Endodermal cell (in vitro differentiated cells): ENCODE results near the gene CLN3. TPM values are rescaled to one million over a fixed set of nuclear protein-coding genes. Genes with fewer than 3 reads are reported as not detected.
A peak's percentile ranks its signal among the peaks of the same experiment; 100 is the strongest.
"Not testable (repeated sequence)": the region's sequence is repeated elsewhere in the genome, so short reads cannot be mapped to it uniquely, and the experiment has no call there.

Experiments used
- DNase-seq: peaks from one replicate; pipeline ENCODE4 v3.0.0-alpha.2; 2017
- H3K27ac ChIP-seq: 2 replicates; pipeline ENCODE4 v1.5.1; 2013; ENCODE audit warnings: mild to moderate bottlenecking, low read depth, low read length, moderate library complexity
- H3K27me3 ChIP-seq: 2 replicates; pipeline ENCODE4 v1.6.1; 2013; ENCODE audit warnings: mild to moderate bottlenecking, low read length, moderate library complexity; ENCODE audit not compliant: insufficient read depth, control insufficient read depth, poor library complexity, severe bottlenecking
- H3K36me3 ChIP-seq: 2 replicates; pipeline ENCODE4 v1.7.0; 2013; ENCODE audit warnings: mild to moderate bottlenecking, low read length, moderate library complexity; ENCODE audit not compliant: control insufficient read depth, insufficient read depth
- H3K4me1 ChIP-seq: one replicate; pipeline ENCODE4 v1.7.0; 2013; ENCODE audit warnings: low read length; ENCODE audit not compliant: control insufficient read depth, insufficient read depth
- H3K4me3 ChIP-seq: 2 replicates; pipeline ENCODE4 v1.5.1; 2013; ENCODE audit warnings: mild to moderate bottlenecking, low read length, moderate library complexity
- H3K9ac ChIP-seq: 2 replicates; pipeline ENCODE4 v1.6.1; 2013; ENCODE audit warnings: mild to moderate bottlenecking, low read length, moderate library complexity; ENCODE audit not compliant: poor library complexity, severe bottlenecking; ENCODE audit errors: extremely low read depth
- H3K9me3 ChIP-seq: 2 replicates; pipeline ENCODE4 v1.6.1; 2013; ENCODE audit warnings: mild to moderate bottlenecking, low read length, moderate library complexity; ENCODE audit not compliant: control insufficient read depth
- H3K27ac Mint-ChIP-seq: 2 replicates; pipeline ENCODE4 v1.8.0; 2020; ENCODE audit warnings: mixed read lengths
- H3K27me3 Mint-ChIP-seq: 2 replicates; pipeline ENCODE4 v1.8.0; 2021; ENCODE audit warnings: mild to moderate bottlenecking, mixed read lengths; ENCODE audit not compliant: insufficient read depth
- H3K36me3 Mint-ChIP-seq: 2 replicates; pipeline ENCODE4 v1.8.0; 2020; ENCODE audit warnings: low read depth, mixed read lengths
- H3K4me1 Mint-ChIP-seq: 2 replicates; pipeline ENCODE4 v1.8.0; 2020; ENCODE audit warnings: mixed read lengths
- H3K4me3 Mint-ChIP-seq: 2 replicates; pipeline ENCODE4 v1.8.0; 2020; ENCODE audit warnings: mild to moderate bottlenecking, moderate library complexity, mixed read lengths
- H3K9me3 Mint-ChIP-seq: 2 replicates; pipeline ENCODE4 v1.8.0; 2020; ENCODE audit warnings: mild to moderate bottlenecking, mixed read lengths
- WGBS, 2 experiments: methylation state at CpG; one replicate each; pipeline versions ENCODE4 v1.1.5 to v1.1.7; 2013; ENCODE audit warnings: missing lambda C conversion rate in 2 of 2, mixed read lengths in 1 of 2; ENCODE audit not compliant: insufficient coverage in 1 of 2, insufficient read length in 1 of 2; 5-methylcytosine and 5-hydroxymethylcytosine counted together
- total RNA-seq, 2 donors: library from RNA; stranded (reverse); fragmentation: NEBNext Ultra II Directional in 1 of 2; extraction: Animal tissue kit (Norgen Biotek cat#: 25700) in 1 of 2; gene quantifications; 2 replicates in 1 of 2; 3 replicates in 1 of 2; pipeline ENCODE4 v1.2.1, GENCODE V29; 2021
- TF ChIP-seq, protein P1 (sequence below): fragments of 200-600 bp; sonication (generic); conservative IDR thresholded peaks from 2 replicates; pipeline ENCODE4 v1.5.0; 2021; ENCODE audit warnings: antibody characterized with exemption, mild to moderate bottlenecking

Gene CLN3
- total RNA-seq, 2 donors from 2014 or later = 29.9 to 30.2 TPM

DNA sequence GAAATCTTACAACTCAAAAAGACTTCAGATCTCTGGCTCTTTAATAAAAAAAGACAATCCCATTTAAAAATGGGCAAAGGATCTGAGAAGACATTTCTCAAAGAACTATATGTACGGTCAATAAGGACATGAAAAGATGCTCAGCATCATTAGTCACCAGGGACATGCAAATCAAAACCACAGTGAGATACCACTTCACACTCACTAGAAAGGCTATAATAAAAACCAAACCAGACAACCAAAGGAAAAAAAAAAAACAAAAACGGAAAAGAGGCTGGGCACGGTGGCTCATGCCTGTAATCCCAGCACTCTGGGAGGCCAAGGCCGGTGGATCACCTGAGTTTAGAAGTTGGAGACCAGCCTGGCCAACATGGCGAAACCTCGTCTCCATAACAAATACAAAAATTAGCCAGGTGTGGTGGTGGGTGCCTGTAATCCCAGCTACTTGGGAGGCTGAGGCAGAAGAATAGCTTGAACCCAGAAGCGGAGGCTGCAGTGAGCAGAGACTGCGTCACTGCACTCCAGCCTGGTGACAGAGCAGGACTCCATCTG lies 18.1 kb downstream of the CLN3 start:
- Mint-ChIP-seq H3K4me3 (no peak overlapping the region), H3K27me3 (no peaks in the 10 kb centered on the region), H3K27ac (no peak overlapping the region), H3K4me1 (no peaks in the 10 kb centered on the region), H3K9me3 (no peaks in the 10 kb centered on the region), H3K36me3 (peaks cover 12% of the 10 kb centered on the region)
- Histone ChIP-seq H3K36me3 (peaks cover 2% of the 10 kb centered on the region), H3K27ac (no peak overlapping the region), H3K9me3 (no peaks in the 10 kb centered on the region), H3K4me3 (no peak overlapping the region), H3K9ac (no peak overlapping the region), H3K27me3 (no peaks in the 10 kb centered on the region), H3K4me1 (no peaks in the 10 kb centered on the region)
- WGBS, 2 experiments = 79 to 95% methylated on average over 4 to 8 of the region's 8 CpGs
- DNase-seq = no peak
- TF ChIP-seq, protein P1, sequence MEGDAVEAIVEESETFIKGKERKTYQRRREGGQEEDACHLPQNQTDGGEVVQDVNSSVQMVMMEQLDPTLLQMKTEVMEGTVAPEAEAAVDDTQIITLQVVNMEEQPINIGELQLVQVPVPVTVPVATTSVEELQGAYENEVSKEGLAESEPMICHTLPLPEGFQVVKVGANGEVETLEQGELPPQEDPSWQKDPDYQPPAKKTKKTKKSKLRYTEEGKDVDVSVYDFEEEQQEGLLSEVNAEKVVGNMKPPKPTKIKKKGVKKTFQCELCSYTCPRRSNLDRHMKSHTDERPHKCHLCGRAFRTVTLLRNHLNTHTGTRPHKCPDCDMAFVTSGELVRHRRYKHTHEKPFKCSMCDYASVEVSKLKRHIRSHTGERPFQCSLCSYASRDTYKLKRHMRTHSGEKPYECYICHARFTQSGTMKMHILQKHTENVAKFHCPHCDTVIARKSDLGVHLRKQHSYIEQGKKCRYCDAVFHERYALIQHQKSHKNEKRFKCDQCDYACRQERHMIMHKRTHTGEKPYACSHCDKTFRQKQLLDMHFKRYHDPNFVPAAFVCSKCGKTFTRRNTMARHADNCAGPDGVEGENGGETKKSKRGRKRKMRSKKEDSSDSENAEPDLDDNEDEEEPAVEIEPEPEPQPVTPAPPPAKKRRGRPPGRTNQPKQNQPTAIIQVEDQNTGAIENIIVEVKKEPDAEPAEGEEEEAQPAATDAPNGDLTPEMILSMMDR = no peak

DNA sequence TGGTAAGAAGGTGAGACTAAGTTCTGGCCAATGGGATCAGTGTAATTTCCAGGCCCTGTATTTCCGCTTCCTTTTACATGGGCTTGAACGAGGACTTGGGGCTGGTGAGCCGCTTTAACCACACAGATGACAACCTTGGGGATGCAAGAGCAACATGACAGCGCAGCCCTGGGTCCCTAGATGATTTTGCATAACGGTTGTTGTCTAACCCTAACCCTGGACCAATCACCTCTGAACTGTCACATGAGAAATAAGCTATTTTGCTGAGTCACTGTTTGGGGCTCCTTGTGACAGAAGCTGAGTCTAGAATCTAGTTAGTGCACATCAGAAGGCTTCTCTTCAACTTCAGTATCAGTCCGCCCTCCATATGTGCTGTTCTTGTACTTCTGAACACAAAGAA lies 44.8 kb downstream of the CLN3 start:
- not testable (repeated sequence) for H3K9me3 ChIP-seq, H3K27ac ChIP-seq, H3K9me3 Mint-ChIP-seq, H3K4me1 ChIP-seq, H3K27me3 ChIP-seq, H3K4me1 Mint-ChIP-seq, H3K4me3 Mint-ChIP-seq, H3K9ac ChIP-seq, H3K36me3 Mint-ChIP-seq, DNase-seq, H3K36me3 ChIP-seq, H3K27me3 Mint-ChIP-seq, H3K27ac Mint-ChIP-seq, H3K4me3 ChIP-seq
- no CpG with 5 or more reads among the region's 6 CpGs for WGBS, 2 experiments

DNA sequence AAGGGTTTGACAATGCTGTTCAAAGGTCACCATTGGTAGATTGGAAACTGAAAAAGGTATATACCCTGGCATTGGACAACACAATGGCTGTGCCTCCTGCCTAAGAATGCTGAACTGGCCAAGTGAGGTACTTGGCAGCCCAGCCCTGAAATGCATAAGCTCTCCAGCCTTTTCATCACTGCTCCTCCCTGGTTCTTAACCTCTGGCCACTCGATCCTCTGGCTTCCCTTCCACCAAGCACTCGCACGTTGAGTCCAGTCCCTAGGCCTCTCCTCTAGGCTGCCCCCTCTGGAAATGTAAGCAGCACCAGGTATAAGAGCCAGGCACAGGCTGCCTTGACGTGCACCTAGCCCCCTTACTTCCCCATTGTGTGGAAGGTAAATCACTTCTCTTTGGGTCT lies 45.5 kb downstream of the CLN3 start:
- H3K4me3 ChIP-seq, H3K27me3 Mint-ChIP-seq, H3K4me1 ChIP-seq, H3K27ac Mint-ChIP-seq, H3K36me3 ChIP-seq, H3K9me3 Mint-ChIP-seq, H3K9ac ChIP-seq, H3K4me3 Mint-ChIP-seq, H3K27me3 ChIP-seq, H3K9me3 ChIP-seq, H3K4me1 Mint-ChIP-seq, DNase-seq, H3K36me3 Mint-ChIP-seq, H3K27ac ChIP-seq: not testable (repeated sequence)
- no CpG with 5 or more reads among the region's 4 CpGs for WGBS, 2 experiments

DNA sequence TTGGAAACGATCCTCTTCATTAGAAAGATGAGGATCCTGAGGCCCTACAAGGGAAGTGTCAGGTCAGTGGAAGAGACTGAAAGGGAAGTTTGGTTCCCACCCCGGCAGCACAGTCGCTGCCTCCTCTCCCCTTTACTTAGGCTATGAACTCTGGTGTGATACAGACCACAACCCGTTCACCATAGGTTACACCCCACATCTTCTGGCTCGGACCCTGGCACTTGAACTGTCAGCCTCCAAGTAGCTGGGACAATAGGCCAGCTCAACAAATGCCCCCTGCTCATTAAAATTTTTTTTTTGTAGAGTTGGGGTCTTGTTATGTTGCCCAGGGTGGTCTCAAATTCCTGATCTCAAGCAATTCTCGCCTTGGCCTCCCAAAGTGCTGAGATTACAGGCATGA lies 47.9 kb downstream of the CLN3 start:
- not testable (repeated sequence) for H3K4me1 ChIP-seq, H3K27me3 ChIP-seq, H3K9me3 Mint-ChIP-seq, H3K27me3 Mint-ChIP-seq, H3K9me3 ChIP-seq, H3K36me3 ChIP-seq, H3K27ac Mint-ChIP-seq, H3K4me3 ChIP-seq, H3K4me3 Mint-ChIP-seq, DNase-seq, H3K36me3 Mint-ChIP-seq, H3K27ac ChIP-seq, H3K9ac ChIP-seq, H3K4me1 Mint-ChIP-seq
- 89% methylated on average over 2 of the region's 6 CpGs; no CpG with 5 or more reads in 1 of the 2 experiments for WGBS, 2 experiments

DNA sequence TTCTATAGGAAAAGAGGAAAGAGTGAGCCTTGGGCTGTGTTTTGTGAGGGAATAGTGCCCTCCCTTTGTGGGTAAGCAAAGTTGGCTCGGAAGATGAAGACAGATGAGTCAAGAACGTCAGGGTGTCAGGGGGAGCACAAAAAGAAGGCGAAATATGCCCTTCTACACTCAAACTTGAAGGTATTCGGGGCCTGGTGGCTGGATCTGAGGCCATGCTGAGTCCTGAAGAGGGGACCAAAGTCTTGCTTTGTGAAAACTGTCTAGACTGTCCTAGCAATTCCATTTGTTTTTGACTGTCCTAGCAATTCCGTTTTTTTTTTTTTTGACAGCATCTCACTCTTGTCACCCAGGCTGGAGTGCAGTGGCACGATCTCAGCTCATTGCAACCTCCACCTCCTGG lies 53.0 kb downstream of the CLN3 start:
- H3K4me1 Mint-ChIP-seq, H3K4me1 ChIP-seq, H3K27ac Mint-ChIP-seq, H3K9me3 Mint-ChIP-seq, H3K27ac ChIP-seq, H3K27me3 ChIP-seq, H3K4me3 ChIP-seq, DNase-seq, H3K36me3 ChIP-seq, H3K36me3 Mint-ChIP-seq, H3K4me3 Mint-ChIP-seq, H3K9ac ChIP-seq, H3K27me3 Mint-ChIP-seq, H3K9me3 ChIP-seq: not testable (repeated sequence)
- WGBS, 2 experiments = no CpG with 5 or more reads among the region's 6 CpGs

DNA sequence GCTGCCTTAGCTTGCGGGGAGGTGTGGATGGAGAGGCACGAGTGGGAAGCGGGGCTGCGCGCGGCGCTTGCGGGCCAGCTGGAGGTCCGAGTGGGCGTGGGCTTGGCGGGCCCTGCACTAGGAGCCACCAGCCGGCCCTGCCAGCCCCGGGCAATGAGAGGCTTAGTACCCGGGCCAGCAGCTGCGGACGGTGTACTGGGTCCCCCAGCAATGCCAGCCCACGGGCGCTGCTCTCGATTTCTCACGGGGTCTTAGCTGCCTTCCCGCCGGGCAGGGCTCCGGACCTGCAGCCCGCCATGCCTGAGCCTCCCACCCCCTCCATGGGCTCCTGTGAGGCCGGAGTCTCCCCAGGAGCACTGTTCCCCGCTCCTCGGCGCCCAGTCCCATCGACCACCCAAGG lies 56.5 kb downstream of the CLN3 start:
- not testable (repeated sequence) for H3K4me1 Mint-ChIP-seq, H3K36me3 ChIP-seq, H3K4me3 ChIP-seq, H3K9ac ChIP-seq, H3K27me3 Mint-ChIP-seq, H3K27me3 ChIP-seq, H3K9me3 ChIP-seq, H3K9me3 Mint-ChIP-seq, H3K27ac ChIP-seq, H3K4me1 ChIP-seq, H3K4me3 Mint-ChIP-seq, H3K36me3 Mint-ChIP-seq, H3K27ac Mint-ChIP-seq
- DNase-seq = peak; percentile 12
- 100% methylated on average over 2 of the region's 29 CpGs; no CpG with 5 or more reads in 1 of the 2 experiments for WGBS, 2 experiments
